PFSK-1 (cell line): ENCODE data around the gene GOLGA6L2.

Experiments
- FOXP2 ChIP-seq: optimal IDR thresholded peaks from 2 replicates; pipeline ENCODE3; 2011; ENCODE audit warnings: borderline replicate concordance, control low read depth, inconsistent platforms; ENCODE audit not compliant: insufficient read depth; ENCODE audit errors: extremely low read length, extremely low read depth
- POLR2AphosphoS5 ChIP-seq: IDR thresholded peaks from 2 replicates; pipeline ENCODE4 v1.6.1; 2012; ENCODE audit warnings: low read depth, mild to moderate bottlenecking, control low read depth, low read length, moderate library complexity
- SIN3A ChIP-seq: IDR thresholded peaks from 2 replicates; pipeline ENCODE4 v1.6.1; 2012; ENCODE audit warnings: mild to moderate bottlenecking, low read length, moderate library complexity, borderline replicate concordance; ENCODE audit not compliant: insufficient read depth
- TAF1 ChIP-seq: IDR thresholded peaks from 2 replicates; pipeline ENCODE4 v1.6.1; 2012; ENCODE audit warnings: low read length, control low read depth, borderline replicate concordance; ENCODE audit not compliant: insufficient read depth
- TF ChIP-seq, protein P1 (sequence below), 2 experiments: IDR thresholded peaks; 2 replicates each; pipeline versions ENCODE4 v1.6.1 to v1.8.0; 2011 to 2012; ENCODE audit warnings: low read depth in 2 of 2, low read length in 2 of 2, control low read depth in 1 of 2, inconsistent platforms in 1 of 2, mild to moderate bottlenecking in 1 of 2, moderate library complexity in 1 of 2; ENCODE audit not compliant: insufficient read depth in 1 of 2

GRCh38 chr15:23447107-23447500 lies at the start of gene GOLGA6L2:
- TF ChIP-seq POLR2AphosphoS5, result no peak
- TF ChIP-seq, protein P1, sequence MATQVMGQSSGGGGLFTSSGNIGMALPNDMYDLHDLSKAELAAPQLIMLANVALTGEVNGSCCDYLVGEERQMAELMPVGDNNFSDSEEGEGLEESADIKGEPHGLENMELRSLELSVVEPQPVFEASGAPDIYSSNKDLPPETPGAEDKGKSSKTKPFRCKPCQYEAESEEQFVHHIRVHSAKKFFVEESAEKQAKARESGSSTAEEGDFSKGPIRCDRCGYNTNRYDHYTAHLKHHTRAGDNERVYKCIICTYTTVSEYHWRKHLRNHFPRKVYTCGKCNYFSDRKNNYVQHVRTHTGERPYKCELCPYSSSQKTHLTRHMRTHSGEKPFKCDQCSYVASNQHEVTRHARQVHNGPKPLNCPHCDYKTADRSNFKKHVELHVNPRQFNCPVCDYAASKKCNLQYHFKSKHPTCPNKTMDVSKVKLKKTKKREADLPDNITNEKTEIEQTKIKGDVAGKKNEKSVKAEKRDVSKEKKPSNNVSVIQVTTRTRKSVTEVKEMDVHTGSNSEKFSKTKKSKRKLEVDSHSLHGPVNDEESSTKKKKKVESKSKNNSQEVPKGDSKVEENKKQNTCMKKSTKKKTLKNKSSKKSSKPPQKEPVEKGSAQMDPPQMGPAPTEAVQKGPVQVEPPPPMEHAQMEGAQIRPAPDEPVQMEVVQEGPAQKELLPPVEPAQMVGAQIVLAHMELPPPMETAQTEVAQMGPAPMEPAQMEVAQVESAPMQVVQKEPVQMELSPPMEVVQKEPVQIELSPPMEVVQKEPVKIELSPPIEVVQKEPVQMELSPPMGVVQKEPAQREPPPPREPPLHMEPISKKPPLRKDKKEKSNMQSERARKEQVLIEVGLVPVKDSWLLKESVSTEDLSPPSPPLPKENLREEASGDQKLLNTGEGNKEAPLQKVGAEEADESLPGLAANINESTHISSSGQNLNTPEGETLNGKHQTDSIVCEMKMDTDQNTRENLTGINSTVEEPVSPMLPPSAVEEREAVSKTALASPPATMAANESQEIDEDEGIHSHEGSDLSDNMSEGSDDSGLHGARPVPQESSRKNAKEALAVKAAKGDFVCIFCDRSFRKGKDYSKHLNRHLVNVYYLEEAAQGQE (IDR thresholded peaks at IDR 0.05; ENCODE audit: insufficient read depth in 1 of 2, low read depth in 2 of 2, low read length in 2 of 2), result no peak
- no peak for TF ChIP-seq SIN3A
- TF ChIP-seq TAF1, result no peak
- TF ChIP-seq FOXP2, result no peak
